ENCODE measurements around the gene REV3L.

Gene REV3L

GRCh38 chr6:111417946-111418345 lies 65.1 kb downstream of the REV3L start:
- Histone ChIP-seq H3K9me3 (ENCODE audit: insufficient read depth, low read depth, low read length) (no peaks in the 10 kb centered on the region), H3K79me2 (ENCODE audit: insufficient read depth, low read length) (peaks cover 64% of the 10 kb centered on the region), H3K36me3 (ENCODE audit: insufficient read depth, low read length) (peaks cover 21% of the 10 kb centered on the region; the same call in 1 of the 2 replicates), H4K20me1 (ENCODE audit: insufficient read depth, low read length, poor library complexity, severe bottlenecking) (peaks cover 54% of the 10 kb centered on the region), H3K9me2 (replicated peaks; ENCODE audit: low read depth, low read length) (no peaks in the 10 kb centered on the region), H3K4me1 (ENCODE audit: insufficient read depth, low read length, poor library complexity, severe bottlenecking) (peaks cover 24% of the 10 kb centered on the region), H3F3A (ENCODE audit: low read depth) (no peaks in the 10 kb centered on the region), H2AFZ (ENCODE audit: low read length) (no peak overlapping the region), H3K4me3 (ENCODE audit: low read length, poor library complexity, severe bottlenecking) (no peak overlapping the region), H3K9ac (ENCODE audit: low read depth, low read length, poor library complexity, severe bottlenecking) (no peak overlapping the region), H3K4me2 (ENCODE audit: low read depth, low read length, poor library complexity, severe bottlenecking) (no peak overlapping the region), H3K27me3 (ENCODE audit: insufficient read depth, low read length, poor library complexity, severe bottlenecking) (no peaks in the 10 kb centered on the region)
- TF ChIP-seq EZH2phosphoT487 (IDR thresholded peaks at IDR 0.05; ENCODE audit: borderline replicate concordance) (no peak), CTCF (conservative IDR thresholded peaks at IDR 0.05; ENCODE audit: low read length) (no peak)

- Histone ChIP-seq H3F3A (ENCODE audit: low read depth) (no peaks in the 10 kb centered on the region), H3K4me2 (ENCODE audit: low read depth, low read length, poor library complexity, severe bottlenecking) (no peak overlapping the region), H3K9me3 (ENCODE audit: insufficient read depth, low read depth, low read length) (no peaks in the 10 kb centered on the region), H2AFZ (ENCODE audit: low read length) (no peak overlapping the region), H3K36me3 (ENCODE audit: insufficient read depth, low read length) (peaks cover 26% of the 10 kb centered on the region; the same call in 1 of the 2 replicates), H3K27me3 (ENCODE audit: insufficient read depth, low read length, poor library complexity, severe bottlenecking) (no peaks in the 10 kb centered on the region), H3K4me1 (ENCODE audit: insufficient read depth, low read length, poor library complexity, severe bottlenecking) (peaks cover 20% of the 10 kb centered on the region), H3K4me3 (ENCODE audit: low read length, poor library complexity, severe bottlenecking) (no peak overlapping the region), H4K20me1 (ENCODE audit: insufficient read depth, low read length, poor library complexity, severe bottlenecking) (peaks cover 50% of the 10 kb centered on the region), H3K9me2 (replicated peaks; ENCODE audit: low read depth, low read length) (no peaks in the 10 kb centered on the region), H3K9ac (ENCODE audit: low read depth, low read length, poor library complexity, severe bottlenecking) (no peak overlapping the region), H3K79me2 (ENCODE audit: insufficient read depth, low read length) (peaks cover 59% of the 10 kb centered on the region)
- TF ChIP-seq CTCF (conservative IDR thresholded peaks at IDR 0.05; ENCODE audit: low read length) (no peak), EZH2phosphoT487 (IDR thresholded peaks at IDR 0.05; ENCODE audit: borderline replicate concordance) (no peak)
These were observed 65.8 kb downstream of the REV3L start for GRCh38 chr6:111417181-111417585.

- no peak for TF ChIP-seq EZH2phosphoT487 (IDR thresholded peaks at IDR 0.05; ENCODE audit: borderline replicate concordance)
- no peak for TF ChIP-seq CTCF (conservative IDR thresholded peaks at IDR 0.05; ENCODE audit: low read length)
- no peaks in the 10 kb centered on the region for H3K27me3 ChIP-seq (ENCODE audit: insufficient read depth, low read length, poor library complexity, severe bottlenecking)
- H3K9me2 ChIP-seq (replicated peaks; ENCODE audit: low read depth, low read length) = no peaks in the 10 kb centered on the region
- H3K9ac ChIP-seq (ENCODE audit: low read depth, low read length, poor library complexity, severe bottlenecking) = no peak overlapping the region
- H4K20me1 ChIP-seq (ENCODE audit: insufficient read depth, low read length, poor library complexity, severe bottlenecking) = peaks cover 45% of the 10 kb centered on the region
- H3K4me2 ChIP-seq (ENCODE audit: low read depth, low read length, poor library complexity, severe bottlenecking) = no peak overlapping the region
- peaks cover 14% of the 10 kb centered on the region for H3K4me1 ChIP-seq (ENCODE audit: insufficient read depth, low read length, poor library complexity, severe bottlenecking)
- no peaks in the 10 kb centered on the region for H3F3A ChIP-seq (ENCODE audit: low read depth)
- peaks cover 52% of the 10 kb centered on the region for H3K79me2 ChIP-seq (ENCODE audit: insufficient read depth, low read length)
- no peak overlapping the region for H3K4me3 ChIP-seq (ENCODE audit: low read length, poor library complexity, severe bottlenecking)
- no peak overlapping the region for H2AFZ ChIP-seq (ENCODE audit: low read length)
- peaks cover 33% of the 10 kb centered on the region; the same call in 1 of the 2 replicates for H3K36me3 ChIP-seq (ENCODE audit: insufficient read depth, low read length)
- H3K9me3 ChIP-seq (ENCODE audit: insufficient read depth, low read depth, low read length) = no peaks in the 10 kb centered on the region
These were observed 66.5 kb downstream of the REV3L start for GRCh38 chr6:111416529-111416928.

All from Loucy (cell line).